Ureter (tissue), 1 donor: ENCODE data around the gene MAN1A1. TPM values are rescaled to one million over a fixed set of nuclear protein-coding genes. Genes with fewer than 3 reads are reported as not detected.

ENCODE experiments used
- DNase-seq: peaks from one replicate; pipeline ENCODE4 v3.0.0-alpha.2; 2020; ENCODE audit warnings: low spot score
- total RNA-seq: library from RNA; stranded (reverse); gene quantifications from one replicate; pipeline ENCODE4 v1.2.4, GENCODE V29; 2023
- donor health status: DM: yes; HTN: yes; CAD: no.

Gene MAN1A1
- total RNA-seq, 1 donor from 2014 or later, result 56.8 TPM

DNA sequence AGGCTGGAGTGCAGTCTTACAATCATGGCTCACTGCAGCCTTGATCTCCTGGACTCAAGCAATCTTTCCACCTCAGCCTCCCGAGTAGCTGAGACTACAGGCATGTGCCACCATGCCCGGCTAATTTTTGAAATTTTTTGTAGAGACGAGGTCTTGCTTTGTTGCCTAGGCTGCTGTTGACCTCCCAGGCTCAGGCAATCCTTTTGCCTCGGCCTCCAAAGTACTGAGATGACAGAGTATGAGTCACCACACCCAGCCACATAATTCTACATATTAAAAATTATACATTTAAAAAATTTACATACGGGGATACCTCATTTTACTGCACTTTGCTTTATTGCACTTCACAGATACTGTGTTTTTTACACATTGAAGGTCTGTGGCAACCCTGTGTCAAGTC, 115.1 kb downstream of the MAN1A1 start:
- no peak for DNase-seq

DNA sequence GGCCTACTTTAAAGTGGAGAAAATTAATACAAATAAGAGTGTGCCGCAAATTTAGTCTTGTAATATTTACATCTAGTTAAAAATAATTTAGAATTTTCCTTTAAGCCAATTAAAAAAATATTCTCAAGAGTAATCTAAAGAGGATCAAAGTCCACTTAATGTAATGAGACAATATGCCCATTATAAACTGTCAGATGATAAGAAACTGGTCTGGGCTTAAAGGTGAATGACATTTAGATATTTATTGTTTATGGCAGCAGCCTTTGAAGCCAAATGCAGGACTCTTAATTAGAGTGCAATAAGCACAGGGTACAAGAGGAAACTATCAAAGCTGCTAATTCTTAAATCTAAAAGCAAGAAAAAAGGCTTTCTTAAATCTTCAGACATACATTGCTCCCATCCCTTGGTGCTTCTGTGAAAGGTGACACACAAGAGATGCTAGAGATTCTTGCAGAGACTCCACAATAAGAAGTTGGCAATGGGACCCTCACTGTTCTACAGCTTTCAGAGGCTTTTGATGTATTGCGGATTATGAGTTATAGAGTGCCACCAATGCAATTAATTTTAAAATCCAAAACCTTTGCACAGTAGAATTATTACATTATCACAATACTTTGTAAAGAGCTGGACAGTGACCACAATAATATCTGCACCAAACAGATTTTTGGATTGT, 116.1 kb downstream of the MAN1A1 start:
- DNase-seq, result no peak

DNA sequence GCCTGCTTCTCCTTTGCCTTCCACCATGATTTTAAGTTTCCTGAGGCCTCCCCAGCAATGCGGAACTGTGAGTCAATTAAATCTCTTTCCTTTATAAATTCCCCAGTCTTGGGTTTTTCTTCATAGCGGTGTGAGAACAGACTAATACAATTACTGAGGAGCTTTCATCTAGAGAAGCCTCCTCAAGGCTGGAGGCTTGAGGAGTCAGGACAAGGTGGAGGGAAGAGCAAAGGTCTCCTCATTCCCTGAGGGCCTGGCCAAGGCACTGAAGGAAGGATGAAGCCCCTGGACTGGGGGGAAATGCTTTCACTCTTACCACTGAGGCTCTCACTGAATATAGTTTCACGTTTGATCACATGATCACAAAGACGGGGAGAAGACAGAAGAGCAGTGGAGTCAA, 118.2 kb downstream of the MAN1A1 start:
- DNase-seq, result no peak

- DNase-seq, result no peak
Observed at GRCh38 chr6:119230160-119230559, 119.4 kb downstream of the MAN1A1 start.

DNA sequence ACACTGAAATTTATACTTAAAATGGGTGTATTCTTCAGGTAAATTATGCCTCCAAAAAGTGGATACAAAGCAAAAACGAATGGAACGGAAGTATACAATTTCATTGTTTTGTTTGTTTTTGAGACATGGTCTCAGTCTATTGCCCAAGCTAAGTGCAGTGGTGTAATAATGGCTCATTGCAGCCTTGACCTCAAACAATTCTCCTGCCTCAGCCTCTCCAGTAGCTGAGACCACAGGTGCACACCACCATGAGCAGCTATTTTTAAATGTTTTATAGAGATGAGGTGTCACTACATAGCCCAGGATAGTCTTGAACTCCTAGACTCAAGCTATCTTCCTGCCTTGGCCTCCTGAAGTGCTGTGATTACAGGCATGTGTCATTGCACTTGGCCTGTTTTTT, 122.2 kb downstream of the MAN1A1 start:
- no peak for DNase-seq

DNA sequence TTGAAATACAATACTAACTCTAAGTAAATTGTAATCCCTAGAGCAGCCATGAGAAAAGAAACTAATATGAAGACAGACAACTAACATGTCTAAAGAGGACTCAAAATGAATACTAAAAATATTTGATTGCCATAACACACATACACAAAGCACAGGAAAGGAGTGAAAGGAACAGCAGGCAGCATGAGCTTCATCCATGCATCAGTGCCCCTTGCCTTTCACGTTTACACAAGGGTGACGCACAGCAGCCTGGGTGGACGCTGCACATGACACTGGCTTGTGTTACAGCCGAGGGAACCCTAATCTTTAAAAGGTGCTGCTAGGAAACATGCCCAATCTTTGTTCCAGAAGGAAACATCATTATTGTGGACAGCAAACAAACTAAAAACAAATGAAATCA, 123.5 kb downstream of the MAN1A1 start:
- DNase-seq, result no peak

GRCh38 chr6:119224095-119224701, 125.4 kb downstream of the MAN1A1 start:
- DNase-seq, result no peak

- DNase-seq, result no peak
Observed at GRCh38 chr6:119220452-119220851, 129.1 kb downstream of the MAN1A1 start.

- no peak for DNase-seq
Observed at GRCh38 chr6:119218548-119218947, 131.0 kb downstream of the MAN1A1 start.

GRCh38 chr6:119215885-119216590, 133.5 kb downstream of the MAN1A1 start:
- no peak for DNase-seq

DNA sequence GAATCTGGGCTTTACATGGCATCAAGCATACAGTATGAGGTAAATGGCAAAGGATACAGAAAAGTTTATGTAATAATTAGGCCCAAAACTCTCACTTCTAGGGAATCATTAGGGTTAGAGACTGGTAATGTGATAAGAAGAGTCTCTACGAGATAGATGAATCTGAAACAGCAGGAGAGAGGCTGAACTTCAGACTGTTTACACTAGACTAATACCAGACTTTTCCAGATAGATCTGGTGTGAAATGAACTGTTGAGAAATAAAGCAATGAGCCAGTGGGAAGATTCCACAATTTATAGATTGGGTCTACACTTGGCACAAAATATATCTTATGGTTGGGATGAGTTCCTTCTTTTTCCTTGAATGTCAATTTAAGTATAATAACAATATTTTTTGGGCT, 134.3 kb downstream of the MAN1A1 start:
- no peak for DNase-seq

DNA sequence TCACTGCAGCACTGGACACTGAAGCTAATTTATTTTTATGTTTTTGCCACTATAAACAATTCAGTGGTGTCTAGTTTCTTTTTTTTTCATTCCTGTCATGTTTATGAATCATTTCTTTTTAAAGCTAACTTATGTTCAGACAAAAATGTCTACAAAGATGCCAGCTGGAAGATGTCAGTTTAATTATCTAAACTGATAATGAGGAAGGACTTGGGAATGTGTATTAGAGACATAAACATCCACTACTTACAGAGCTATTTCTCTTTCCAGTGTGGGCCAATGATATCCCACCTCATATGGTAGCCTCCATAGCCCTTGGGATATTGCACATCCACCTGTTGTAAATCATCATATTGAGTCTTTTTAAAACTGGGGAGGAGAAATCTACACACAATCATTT, 139.0 kb downstream of the MAN1A1 start:
- no peak for DNase-seq

DNA sequence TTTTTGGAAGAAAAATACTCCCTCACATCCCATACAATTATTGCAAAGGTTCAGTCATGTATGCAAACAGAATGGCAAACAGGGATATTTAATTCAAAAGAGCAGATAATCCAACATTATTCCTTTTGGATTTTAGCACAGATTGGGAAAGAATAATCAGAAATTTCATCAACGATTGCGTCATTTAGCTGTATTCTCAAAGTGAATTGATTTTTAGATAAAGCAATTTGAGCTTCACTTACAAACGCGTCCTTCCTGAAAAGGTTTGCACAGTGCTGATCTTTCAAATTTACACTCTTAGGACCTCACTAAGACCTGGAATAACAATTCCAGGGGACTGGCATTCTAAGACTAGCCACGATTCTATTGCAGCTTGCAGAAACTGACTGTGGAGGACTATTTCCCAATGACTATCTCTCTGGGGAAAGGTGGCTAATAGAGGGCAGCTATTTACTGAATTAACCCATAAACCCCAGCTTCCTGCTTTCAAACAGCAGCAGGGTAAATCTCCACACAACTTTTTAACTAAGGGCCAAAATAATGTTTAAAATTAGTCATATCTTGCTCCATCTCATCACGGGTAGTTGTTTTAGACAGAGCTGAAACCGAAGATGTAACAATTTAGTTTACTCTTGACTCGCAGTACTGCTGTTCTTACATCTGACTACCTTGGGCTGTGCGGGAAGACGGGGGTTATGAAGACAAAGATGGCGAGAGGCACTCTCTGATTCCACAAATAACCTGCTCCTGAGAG, 139.9 kb downstream of the MAN1A1 start:
- DNase-seq, result no peak

DNA sequence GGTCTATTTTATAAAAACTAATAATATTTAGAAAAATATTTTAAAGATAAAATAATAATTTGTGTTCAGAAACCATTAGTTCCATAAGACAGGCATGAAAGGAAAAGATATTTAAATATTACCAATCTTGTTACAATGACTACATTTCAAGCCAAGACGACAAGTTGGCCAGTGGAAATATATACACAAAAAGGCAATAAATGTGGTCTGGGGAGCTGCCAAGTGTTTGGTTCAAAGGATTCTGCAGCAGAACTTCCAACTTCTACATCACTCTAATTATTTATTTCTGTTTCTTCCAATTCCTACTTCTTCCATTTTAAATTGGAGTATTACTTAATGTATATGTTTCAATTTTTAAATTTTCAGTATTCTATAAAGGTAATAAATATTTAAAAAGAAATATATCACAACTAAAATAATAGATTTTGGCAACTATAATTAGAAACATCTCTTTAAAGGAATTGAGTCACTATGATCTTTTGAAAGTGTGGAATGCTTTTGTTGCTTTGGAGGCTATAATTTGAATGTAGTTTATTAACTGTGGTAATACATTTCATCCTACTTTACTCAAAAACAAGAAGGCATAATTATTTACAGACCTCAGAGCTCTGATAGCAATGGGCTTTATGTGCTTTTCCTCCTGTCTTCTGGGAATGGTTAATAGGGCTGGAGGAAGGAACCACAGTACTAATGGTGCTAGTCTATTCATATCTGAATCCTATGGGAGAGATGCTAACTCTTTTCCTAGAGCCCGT, 141.4 kb downstream of the MAN1A1 start:
- no peak for DNase-seq

- no peak for DNase-seq
Observed at GRCh38 chr6:119207327-119207726, 142.2 kb downstream of the MAN1A1 start.

GRCh38 chr6:119205911-119206618, 143.5 kb downstream of the MAN1A1 start:
- no peak for DNase-seq

GRCh38 chr6:119204719-119205118, 144.8 kb downstream of the MAN1A1 start:
- DNase-seq, result no peak

DNA sequence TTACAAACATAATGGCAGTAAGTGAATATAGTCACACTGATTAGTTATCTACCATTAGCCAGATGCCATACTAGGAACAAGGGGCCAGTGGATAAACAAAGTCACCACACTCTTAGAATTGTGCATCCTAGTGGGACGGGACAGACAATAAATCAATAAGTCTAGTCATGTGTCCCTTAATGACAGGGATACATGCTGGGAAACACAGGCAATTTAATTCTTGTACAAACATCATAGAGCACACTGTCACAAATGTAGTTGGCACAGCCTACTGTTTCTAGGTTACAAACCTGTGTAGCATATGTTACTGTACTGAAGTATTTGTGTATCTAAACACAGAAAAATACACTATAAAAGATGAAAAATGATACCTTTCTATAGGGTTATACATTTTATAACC, 148.1 kb downstream of the MAN1A1 start:
- no peak for DNase-seq

DNA sequence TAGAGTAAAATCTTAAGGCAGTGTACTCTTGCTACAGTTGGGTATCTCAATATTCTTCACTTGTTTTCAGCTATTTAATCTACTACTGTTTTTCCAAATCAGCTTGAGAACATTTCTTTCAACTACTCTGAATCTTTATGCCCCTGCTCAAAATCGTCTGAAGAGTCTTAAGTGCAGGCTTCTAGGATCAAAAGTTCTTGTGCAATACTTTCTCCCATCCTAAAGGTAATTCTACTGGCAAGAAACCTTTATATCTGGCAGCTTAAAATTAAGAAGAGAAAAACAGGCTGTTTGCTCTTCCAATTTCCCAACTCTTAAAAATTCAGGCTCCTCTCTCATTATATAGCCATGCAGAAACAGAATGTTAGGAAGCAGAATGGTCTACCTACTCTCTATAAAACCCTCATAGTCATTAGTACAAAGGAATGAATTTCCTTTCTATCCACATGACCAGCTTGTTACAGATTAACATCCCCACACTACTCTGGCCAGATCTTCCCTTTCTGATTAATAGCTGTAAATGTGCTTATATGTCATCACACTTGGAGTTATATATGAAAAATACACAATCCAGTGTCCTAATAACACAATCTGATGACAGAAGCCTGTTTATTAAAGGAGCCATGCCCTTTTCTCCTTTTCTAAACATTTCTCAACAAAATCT, 148.9 kb downstream of the MAN1A1 start:
- no peak for DNase-seq

- no peak for DNase-seq
Observed at GRCh38 chr6:119197271-119197670, 152.3 kb downstream of the MAN1A1 start.

DNA sequence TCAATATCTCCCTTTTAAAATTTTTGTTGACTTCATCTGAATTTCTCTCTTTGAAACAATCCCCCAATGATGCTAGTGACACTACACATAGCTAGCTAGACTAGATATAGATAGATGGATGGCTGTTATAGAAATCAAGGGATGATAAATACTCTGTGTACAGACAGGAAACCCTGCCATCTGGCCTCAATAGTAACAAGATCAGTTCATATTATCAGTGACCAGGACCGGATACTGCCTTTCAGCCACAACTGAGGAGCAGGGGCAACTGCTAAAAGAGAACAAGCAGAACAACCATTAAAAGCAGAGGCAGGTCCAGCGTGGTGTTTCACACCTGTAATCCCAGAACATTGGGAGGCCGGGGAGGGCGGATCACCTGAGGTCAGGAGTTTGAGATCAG, 152.8 kb downstream of the MAN1A1 start:
- no peak for DNase-seq
